HG03520 (cell line): Measurements from ENCODE around the gene ERCC6L.

Experiments used
- ATAC-seq: cut with Tn5 transposase; IDR thresholded peaks from one replicate; pipeline ENCODE4 v1.9.1; 2021; ENCODE audit warnings: mild to moderate bottlenecking, moderate library complexity; ENCODE audit not compliant: unreplicated experiment

ERCC6L gene

DNA sequence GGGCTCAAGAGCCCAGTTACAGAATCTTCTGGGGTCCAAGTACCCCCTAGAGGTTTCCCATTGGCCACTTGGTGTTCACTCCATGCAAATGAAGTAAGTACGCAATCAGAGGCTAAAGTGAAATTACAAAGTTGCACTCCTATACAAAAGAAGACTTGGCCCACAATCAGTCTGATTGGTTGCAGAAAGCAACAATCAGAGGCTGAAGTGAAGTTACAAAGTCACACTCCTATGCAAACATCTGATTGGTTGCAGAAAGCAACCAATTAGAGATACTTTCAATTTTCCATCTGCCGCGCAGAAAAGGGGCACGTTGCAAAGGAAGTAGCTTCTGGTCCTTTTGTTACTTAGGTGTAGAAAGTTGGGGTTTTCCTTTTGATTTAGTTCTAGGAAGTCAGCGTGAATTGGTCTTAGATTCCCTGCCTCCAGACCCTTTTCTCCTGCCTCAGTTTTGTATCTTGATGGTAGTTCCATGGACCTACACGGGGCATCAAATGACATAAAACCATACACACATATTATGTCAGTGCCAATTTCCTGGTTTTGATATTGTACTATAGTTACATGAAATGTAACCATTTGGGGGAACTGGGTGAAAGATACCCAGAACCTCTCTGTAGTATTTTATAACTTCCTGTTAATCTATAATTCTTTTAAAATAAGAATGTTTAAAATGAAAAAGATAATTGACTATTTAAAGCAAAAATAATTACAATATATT is 69.7 kb downstream of the ERCC6L start:
- no peak for ATAC-seq

DNA sequence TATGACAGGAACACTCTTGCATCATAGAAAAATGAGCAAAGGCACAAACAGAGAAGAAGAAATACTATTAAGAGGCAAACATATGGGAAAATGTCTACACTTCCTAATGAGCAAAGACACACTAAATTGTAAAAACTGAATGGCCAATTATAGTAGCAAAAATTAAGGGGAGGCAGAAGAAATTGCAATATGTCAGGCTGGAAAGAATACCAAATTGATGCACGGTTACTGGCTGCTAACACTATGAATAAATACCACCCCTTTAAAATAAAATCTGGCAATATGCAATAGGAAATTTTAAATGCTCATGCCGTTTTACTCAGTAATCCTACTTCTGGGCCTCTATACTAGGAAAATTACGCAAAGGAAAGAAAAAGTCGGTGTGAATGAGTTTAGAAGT is 73.3 kb downstream of the ERCC6L start:
- ATAC-seq = no peak

DNA sequence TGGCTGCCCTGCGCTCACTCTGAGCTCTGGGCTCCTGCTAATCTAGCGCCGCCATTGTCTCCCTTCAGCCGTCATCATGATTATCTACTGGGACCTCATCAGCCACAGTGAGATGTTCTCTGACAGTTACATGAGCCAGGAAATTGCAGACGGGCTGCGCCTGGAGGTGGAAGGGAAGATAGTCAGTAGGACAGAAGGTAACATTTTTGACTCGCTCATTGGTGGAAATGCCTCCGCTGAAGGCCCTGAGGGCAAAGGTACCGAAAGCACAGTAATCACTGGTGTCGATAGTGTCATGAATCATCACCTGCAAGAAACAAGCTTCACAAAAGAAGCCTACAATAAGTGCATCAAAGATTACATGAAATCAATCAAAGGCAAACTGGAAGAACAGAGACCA is 79.1 kb downstream of the ERCC6L start:
- no peak for ATAC-seq

- ATAC-seq = no peak
Observed at GRCh38 chrX:72158773-72159172, 80.1 kb downstream of the ERCC6L start.
